Stimulated activated CD4-positive, alpha-beta T cell treated with anti-CD3 and anti-CD28 coated beads, TNF-alpha, amount 100 ng/mL, for 24 hours (primary cell): ENCODE data around the gene TRIAP1.

Experiments
- DNase-seq, 3 experiments: peaks; one replicate each; pipeline ENCODE4 v3.0.0-alpha.2; 2020; ENCODE audit warnings: low read depth in 3 of 3

TRIAP1 gene

DNA sequence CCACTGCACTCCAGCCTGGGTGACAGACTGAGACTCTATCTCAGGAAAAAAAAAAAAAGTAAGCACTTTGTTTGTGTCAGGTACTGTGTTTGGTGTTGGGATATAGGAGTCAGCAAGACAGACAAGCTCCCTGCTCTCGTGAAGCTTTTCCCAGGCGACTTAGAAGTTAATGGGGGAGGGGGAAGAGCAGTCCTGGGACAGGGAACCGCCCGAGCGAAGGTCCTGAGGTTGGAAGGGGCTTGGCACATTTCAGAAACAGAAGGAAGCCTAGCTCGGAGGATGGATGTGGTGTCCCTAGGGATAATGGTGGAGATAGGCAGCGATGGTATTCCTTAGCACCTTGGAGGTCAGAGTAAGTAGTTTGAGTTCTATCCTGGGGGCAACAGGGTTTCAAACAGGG lies 16.8 kb downstream of the TRIAP1 start:
- no peak for DNase-seq

DNA sequence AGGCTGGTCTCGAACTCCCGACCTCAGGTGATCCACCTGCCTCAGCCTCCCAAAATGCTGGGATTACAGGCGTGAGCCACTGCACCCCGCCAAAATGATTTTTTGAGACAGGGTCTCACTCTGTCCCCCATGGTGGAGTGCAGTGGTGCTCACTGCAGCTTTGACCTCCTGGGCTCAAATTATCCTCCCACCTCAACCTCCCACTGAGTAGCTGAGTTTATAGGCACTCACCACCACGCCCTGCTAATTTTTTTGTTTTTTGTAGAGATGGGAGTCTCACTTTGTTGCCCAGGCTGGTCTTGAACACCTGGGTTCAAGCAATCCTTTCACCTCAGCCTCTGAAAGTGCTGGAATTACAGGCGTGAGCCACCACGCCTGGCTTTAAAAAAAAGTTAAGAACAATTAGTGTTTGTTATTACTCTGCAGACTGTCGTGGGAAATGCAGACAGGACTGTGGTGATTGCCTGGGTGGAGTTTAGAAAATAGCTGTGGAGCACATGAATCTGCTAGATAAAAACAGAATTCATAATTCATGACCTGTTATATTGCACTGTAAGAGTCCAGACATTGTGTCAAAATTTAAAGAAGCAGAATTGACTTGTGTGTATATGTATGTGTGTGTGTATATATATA lies 17.5 kb downstream of the TRIAP1 start:
- DNase-seq, result no peak

DNA sequence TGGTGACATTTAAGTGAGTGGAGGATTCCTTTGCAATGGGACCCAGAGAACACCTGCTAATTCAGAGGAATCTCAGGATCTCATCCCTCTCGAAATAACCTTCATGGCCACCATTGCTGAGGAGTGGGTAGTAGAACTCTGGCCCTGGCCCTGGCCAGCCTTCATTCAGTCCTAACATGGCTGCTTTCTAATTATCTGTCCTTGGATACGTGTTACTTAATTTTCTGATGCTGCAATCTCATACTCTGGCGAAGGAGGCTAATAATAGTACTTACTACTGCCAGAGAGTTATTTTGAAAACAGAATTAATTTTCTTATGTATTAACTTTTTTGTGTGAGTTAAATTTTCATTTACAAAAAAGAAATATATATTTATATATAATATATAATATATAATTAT lies 20.4 kb downstream of the TRIAP1 start:
- DNase-seq, result no peak

DNA sequence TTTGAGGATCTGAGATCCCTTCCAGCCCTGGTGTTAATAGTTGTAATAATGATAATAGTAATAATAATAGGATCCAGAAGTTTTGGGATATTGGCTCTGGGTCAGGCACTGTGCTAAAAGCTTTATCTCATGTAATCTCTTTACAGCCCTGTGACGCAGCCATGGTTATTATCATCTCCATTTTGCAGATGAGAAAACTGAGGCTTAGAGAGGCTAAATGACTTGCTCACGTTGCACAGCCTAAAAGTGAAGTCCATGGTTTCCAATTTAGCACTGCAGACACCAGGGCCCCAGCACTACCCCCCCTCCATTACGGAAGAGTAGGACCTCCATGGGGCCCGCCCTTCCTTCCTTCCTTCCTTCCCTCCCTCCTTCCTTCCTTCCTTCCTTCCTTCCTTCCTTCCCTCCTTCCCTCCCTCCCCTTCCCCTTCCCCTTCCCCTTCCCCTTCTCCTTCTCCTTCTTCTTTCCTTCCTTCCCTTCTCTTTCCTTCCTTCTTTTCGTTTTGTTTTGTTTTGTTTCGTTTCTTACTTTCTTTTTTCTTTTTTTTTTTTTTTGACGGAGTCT lies 23.2 kb downstream of the TRIAP1 start:
- DNase-seq, result no peak

DNA sequence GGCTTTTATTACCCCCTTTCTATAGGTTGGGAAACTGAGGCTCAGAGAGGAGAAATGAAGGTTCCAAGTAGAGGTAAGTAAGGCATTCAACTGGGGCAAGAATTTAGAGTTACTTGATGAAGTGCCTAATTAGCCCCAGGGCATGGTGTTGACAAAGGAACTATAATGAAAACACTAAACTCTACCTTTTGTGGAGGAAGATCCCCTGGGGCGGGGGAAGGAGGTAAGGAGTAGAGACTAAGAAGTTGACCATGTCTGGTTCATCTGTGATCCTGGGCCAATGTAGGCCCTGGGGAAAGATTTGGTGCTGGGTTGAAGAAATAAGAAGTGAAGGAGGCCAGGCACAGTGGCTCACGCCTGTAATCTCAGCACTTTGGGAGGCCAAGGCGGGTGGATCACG lies 24.5 kb downstream of the TRIAP1 start:
- DNase-seq, result no peak

DNA sequence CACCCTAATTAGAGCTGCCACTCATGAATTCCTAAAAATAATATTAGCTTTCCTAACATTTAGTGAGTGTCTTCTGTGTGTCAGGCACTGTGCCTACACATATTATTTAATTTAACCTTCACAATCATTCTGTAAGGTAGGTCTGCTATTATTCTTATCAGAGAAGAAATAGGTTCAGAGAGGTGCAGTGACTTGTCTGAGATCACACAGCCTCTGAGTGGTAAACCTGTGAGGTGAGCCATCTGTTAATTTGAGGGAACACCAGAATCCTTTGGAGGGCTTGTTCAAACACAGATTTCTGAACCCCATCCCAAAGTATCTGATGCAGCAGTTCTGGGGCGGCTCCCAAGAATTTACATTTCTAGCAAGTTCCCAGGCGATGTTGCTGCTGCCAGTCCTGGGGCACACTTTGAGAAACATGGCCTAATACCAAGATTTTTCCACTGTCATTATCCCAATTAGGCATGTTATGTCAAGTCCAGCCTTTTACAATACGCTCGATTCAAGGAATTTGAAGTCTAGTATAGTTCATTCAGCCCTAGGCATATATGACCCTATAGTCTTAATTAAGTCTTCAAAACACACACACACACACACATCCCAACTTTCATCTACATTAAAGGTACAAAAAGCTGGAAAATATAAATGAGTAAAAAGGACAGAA lies 28.1 kb downstream of the TRIAP1 start:
- no peak for DNase-seq

DNA sequence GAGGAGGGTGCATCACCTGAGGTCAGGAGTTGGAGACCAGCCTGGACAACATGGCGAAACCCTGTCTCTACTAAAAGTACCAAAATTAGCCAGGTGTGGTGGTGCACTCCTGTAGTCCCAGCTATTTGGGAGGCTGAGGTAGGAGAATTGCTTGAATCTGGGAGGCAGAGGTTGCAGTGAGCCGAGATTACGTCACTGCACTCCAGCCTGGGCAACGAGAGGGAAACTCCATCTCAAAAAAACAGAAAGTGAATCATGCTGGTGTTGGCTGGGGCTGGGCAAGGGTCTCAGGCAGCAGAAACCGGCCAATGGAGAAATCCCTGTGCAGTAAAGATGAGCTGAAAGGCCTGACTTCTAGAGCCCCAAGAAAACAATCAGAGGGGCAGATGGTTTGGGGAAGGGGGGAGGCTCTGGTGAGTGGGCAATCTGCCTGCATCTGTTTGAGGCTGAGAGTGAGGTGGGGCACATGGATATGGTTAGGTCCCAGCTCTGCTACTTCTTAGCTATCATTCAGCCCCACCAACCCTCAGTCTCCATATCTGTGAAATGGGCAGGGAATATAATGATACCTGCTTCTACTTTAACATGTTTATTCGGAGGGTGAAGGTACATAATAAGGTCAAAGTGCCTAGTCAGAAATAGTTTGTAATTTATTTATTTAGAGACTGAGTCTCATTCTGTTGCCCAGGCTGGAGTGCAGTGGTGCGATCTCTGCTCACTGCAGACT lies 29.5 kb downstream of the TRIAP1 start:
- no peak for DNase-seq

DNA sequence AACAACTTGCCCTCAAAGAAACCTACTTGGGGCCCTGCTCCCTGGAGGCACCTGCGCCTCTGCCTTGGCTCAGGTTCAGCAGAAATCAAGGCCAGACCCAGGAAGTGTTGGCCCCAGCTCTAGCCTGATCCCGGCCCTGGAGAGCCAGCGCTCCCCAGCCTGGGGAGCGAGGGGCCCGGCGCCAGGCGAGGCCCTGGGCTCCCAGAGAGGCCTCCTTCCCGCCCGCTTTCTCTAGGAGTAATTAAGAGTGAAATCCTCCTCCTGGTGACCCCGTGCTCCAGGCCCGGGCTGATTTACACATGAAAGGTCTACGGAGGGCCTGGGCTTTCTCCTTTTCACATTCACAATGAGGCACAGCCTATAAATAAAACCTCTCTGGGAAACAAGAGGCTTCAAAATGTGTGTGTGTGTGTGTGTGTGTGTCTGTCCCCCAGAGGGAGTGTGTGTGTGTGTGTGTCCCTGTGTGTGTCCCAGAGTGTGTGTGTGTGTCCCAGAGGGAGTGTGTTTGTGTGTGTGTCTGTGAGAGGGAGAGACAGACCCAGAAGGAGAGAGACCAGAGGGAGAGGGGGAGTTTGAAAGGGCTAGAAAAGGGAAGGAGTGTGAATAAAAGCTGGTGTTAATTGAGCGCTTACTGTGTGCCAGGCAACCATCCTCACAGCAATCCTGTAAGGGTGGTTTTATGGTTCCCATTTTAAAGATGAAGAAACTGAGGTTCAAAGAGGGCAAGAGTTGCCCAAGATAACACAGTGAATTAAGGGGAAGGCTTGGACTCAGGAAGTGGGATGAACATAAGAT lies 32.1 kb downstream of the TRIAP1 start:
- no peak for DNase-seq

DNA sequence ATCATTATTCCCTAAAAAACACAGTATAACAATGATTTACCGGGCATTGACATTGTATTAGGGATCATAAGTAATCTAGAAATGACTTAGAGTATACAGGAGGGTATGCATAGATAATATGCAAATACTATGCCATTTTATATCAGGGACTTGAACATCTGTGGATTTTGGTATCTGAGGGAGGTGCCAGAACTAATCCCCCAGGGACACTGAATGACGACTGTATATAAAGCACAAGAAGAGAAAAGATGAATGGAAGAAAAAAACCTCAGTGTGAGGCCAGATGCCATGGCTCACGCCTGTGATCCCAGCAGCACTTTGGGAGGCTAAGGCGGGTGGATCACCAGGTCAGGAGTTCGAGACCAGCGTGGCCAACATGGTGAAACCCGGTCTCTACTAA lies 33.8 kb downstream of the TRIAP1 start:
- no peak for DNase-seq

DNA sequence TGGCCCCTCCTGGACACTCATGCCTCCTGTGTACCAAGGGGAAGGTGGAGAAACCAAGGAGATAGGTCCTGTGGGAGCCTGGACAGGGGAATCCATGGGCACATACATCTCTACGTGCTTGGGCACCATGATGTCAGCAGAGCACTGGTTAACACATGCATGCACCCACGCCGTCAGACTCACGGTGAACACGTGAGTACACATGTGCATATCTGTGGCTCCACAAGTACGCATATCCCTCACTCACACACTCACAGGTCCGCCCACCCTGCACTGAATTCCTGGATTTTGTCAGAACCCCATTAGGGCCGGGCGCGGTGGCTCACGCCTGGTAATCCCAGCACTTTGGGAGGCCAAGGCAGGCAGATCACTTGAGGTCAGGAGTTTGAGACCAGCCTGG lies 37.4 kb downstream of the TRIAP1 start:
- DNase-seq, result no peak

DNA sequence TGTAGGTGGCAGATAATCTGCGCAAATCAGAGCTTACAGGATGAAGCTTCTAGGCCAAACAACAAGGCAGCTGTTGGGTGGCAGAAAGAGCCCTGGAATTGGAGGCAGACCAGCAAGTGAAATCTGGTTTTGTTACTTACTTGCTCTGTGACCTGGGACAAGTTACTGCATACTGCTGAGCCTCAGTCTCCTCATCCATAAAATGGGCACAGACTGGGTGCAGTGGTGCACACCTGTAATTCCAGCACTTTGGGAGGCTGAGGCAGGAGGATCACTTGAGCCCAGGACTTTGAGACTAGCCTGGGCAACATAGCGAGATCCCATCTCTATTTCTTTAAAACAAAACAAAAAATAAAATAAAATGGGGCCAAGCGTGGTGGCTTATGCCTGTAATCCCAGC lies 39.6 kb downstream of the TRIAP1 start:
- DNase-seq, result no peak

DNA sequence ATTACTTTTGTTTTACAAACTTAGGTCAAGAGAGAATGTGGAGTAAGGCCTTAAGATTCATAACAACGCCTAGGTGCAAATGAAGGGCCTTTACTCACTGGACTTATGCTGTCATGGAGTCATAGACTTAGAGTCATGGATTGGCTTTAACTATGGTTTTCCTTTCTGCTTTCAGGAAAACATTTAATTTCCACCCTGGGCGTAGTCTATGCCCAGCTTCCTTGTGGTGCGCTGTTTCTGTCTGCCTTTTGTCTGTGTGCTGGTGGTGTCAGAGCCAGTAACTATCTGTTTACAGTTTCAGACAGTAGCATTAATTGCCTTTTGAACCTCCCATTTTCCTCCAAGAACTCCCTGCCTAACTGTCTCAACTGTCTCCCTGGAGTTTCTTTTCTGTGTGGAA lies 40.1 kb downstream of the TRIAP1 start:
- DNase-seq, result no peak

DNA sequence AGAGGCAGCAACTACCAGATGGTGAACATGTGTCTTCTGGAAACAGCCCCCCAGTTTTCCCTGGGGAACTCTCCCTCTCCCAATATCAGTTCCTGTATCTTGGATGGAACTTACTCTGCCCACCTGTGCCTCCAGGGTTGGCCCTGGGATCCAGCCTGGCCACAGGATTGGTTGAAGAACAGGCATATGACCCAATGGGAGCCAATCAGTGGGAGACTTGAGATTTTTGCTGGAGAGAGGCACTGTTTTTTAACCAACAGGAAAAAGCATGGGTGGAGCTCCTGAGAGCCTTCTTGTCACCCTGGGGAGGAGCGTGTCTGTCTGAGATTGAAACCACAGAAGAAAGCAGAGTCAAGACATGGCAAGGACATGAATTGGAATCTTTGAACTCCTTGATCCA lies 41.9 kb downstream of the TRIAP1 start:
- DNase-seq, result no peak

DNA sequence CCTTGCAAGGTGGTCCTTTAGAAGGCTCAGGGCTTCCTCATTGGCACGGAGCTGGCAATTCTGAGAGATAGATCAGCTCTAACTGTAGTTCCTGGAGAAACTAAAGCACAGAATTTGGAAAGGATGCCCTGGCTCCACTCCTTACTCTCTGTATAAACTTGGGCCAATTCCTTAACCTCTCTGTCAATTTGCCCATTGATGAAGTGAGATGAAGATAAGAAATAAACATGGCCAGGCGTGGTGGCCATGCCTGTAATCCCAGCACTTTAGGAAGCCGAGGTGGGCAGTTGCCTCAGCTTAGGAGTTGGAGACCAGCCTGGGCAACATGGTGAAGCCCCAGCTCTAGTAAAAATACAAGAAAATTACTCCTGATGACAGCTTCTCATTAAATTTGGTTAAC lies 42.3 kb downstream of the TRIAP1 start:
- DNase-seq, result no peak

DNA sequence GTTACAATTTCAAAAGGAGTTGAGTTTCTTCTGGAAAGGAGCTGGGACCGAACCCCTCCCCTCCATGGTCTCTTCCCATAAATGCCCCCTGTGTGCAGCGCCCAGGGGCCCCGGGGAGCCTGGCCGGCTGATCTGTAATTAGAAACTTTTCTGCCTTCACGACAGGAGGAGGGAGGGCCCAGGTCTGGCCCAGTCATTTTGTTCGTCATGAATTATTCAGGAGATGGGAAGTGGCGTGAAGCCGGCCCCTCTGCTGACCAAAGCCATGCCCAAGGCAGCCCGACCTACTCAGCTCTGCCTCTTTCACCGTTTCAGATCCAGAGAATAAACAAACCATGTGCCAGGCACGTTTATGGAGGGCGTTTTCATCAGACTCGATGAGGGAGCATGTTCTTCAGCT lies 44.0 kb downstream of the TRIAP1 start:
- DNase-seq, result no peak

DNA sequence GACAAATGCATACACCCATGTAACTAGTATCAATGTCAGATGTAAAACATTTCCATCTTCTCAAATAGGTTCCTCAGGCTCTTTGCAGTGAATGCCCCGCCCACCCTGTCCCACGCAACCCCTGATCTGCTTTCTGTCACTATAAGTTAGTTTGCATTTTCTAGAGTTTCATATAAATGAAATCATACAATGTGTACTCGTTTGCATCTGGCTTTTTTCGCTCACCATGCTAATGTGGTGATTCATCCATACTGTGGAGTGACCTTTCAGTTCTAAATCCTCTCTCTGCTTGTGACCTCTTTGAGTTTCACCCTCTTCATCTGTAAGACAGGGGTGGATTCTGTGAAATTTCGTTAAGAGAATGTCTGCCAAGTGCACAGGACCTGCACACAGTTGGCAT lies 46.7 kb downstream of the TRIAP1 start:
- DNase-seq, result peak in 1 of 3 experiments; percentile 13

DNA sequence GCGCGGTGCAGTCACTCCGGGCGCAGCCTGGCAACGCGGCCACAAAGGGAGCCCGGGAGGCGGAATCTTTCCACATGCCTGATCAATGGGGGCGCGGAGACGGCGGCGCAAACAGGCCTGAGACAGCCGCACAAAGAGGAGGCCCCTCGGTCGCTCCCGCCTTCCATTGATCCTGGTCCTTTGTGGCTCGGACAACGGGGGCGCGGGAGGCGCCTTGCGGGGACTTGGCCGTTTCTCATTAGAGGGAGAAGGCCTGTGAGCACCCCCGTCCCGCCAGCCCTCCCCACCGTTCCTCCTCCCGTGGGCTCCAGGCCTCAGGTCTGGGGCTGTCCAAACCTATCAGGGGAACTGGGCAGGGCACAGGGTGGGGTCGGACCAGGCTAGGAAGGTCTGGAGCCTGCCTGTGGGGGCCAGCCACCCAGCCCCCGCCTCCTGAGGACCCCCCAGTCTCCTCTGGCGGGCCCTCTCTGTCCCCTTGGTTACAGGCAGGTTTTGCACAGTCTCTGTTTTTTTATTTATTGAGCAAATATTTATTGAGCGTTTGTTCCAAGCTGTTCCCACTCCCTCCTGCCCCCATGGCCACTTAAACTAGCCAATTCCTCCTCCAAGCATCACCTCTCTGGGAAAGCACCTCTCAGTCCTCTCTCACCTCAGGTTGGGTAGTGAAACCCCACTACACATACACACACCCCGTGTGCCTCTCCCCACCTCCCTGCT lies 48.2 kb downstream of the TRIAP1 start:
- no peak for DNase-seq

DNA sequence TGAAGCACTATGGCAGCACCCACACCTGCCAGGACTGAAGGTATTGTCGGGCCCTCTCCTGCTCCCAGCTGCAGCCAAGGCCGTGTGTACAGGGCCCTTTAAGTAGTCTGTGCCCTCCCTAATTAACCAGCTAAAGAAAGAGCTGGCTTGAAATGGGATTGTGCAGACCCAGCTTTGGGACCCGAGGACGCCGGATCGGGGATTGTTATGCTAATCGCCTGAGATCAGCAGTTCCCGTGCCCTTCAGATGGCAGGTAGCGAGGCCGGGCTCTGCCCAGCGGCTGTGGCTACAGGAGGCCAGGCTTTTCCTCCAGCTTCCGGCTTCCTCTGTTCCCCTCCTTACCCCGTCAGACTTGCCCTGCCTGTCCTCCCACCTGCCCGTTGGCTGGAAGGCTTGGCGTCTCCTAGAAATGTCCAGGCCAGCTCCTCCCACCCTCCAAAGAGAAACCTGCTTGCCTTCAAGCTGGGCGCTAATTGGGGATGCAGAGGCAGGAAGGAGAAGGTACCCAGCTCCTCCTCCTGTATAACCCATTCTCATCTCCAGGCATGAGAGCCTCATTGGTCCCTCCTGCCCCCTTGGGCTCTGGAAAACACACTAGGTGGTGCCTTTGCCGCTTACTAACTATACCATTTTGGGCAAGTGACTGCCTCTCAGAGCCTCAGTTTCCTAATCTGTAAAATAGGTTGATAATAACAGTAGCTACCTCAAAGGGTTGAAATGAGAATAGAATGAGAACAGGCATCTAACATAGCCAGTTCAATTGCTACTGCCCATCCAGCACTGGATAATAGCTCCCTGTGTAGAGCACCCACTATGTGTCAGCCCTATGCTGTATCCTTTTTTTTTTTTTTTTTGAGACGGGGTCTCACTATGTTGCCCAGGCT lies 51.5 kb downstream of the TRIAP1 start:
- DNase-seq, result no peak
